Neural progenitor cell (in vitro differentiated cells): ENCODE measurements around the gene C2orf72.

Experiments
- CTCF ChIP-seq: fragments of 200-600 bp; sonication (generic); IDR thresholded peaks from 2 replicates; pipeline ENCODE4 v1.5.1; 2017; ENCODE audit warnings: antibody characterized with exemption, mild to moderate bottlenecking
- EZH2 ChIP-seq: fragments of 200-600 bp; sonication (generic); IDR thresholded peaks from 2 replicates; pipeline ENCODE4 v1.6.1; 2017; ENCODE audit warnings: antibody characterized with exemption, mild to moderate bottlenecking, moderate library complexity

GRCh38 chr2:231063347-231063746 is 26.0 kb downstream of the C2orf72 start:
- TF ChIP-seq CTCF (no peak), EZH2 (no peak)
